T-helper 1 cell treated with Interleukin-12 subunit alpha and Interleukin-12 subunit beta and Interleukin-4 antibody, amounts not matched to agents 30 μg/mL and 1 μg/mL, for 36 hours (primary cell): ENCODE data around the gene PTHLH.

Experiments used
- H3K27ac Mint-ChIP-seq: one replicate; pipeline ENCODE4 v1.8.0; 2021; ENCODE audit warnings: mild to moderate bottlenecking, mixed read lengths
- H3K27me3 Mint-ChIP-seq: one replicate; pipeline ENCODE4 v1.8.0; 2021; ENCODE audit warnings: low read depth, mixed read lengths
- H3K36me3 Mint-ChIP-seq: one replicate; pipeline ENCODE4 v1.8.0; 2021; ENCODE audit warnings: low read depth, mixed read lengths
- H3K4me1 Mint-ChIP-seq: one replicate; pipeline ENCODE4 v1.8.0; 2021; ENCODE audit warnings: low read depth, mixed read lengths
- H3K4me3 Mint-ChIP-seq: one replicate; pipeline ENCODE4 v1.8.0; 2021; ENCODE audit warnings: mild to moderate bottlenecking, moderate library complexity, mixed read lengths
- H3K9me3 Mint-ChIP-seq: one replicate; pipeline ENCODE4 v1.8.0; 2021; ENCODE audit warnings: mixed read lengths

The PTHLH gene

GRCh38 chr12:27987331-27987730, 14.8 kb upstream of the PTHLH start:
- Mint-ChIP-seq H3K4me1 (no peaks in the 10 kb centered on the region), H3K4me3 (no peak overlapping the region)

GRCh38 chr12:27984275-27984674, 11.7 kb upstream of the PTHLH start:
- no peak overlapping the region for H3K27ac Mint-ChIP-seq
- H3K36me3 Mint-ChIP-seq, result no peaks in the 10 kb centered on the region
- H3K4me1 Mint-ChIP-seq, result no peaks in the 10 kb centered on the region
- no peaks in the 10 kb centered on the region for H3K9me3 Mint-ChIP-seq
- no peak overlapping the region for H3K4me3 Mint-ChIP-seq
- peaks cover 25% of the 10 kb centered on the region for H3K27me3 Mint-ChIP-seq

More at GRCh38 chr12:27987331-27987730, 14.8 kb upstream of the PTHLH start:
- Mint-ChIP-seq H3K27ac (no peak overlapping the region), H3K36me3 (no peaks in the 10 kb centered on the region), H3K9me3 (peaks cover 4% of the 10 kb centered on the region), H3K27me3 (peaks cover 7% of the 10 kb centered on the region)

- H3K9me3 Mint-ChIP-seq, result no peaks in the 10 kb centered on the region
- H3K27me3 Mint-ChIP-seq, result peaks cover 38% of the 10 kb centered on the region
- no peaks in the 10 kb centered on the region for H3K4me1 Mint-ChIP-seq
- H3K4me3 Mint-ChIP-seq, result no peak overlapping the region
- H3K27ac Mint-ChIP-seq, result no peak overlapping the region
- H3K36me3 Mint-ChIP-seq, result no peaks in the 10 kb centered on the region
Measured at GRCh38 chr12:27982951-27983350, 10.4 kb upstream of the PTHLH start.

- H3K36me3 Mint-ChIP-seq, result no peaks in the 10 kb centered on the region
- no peaks in the 10 kb centered on the region for H3K4me1 Mint-ChIP-seq
- peaks cover 43% of the 10 kb centered on the region for H3K27me3 Mint-ChIP-seq
- H3K27ac Mint-ChIP-seq, result no peak overlapping the region
- H3K9me3 Mint-ChIP-seq, result no peaks in the 10 kb centered on the region
- no peak overlapping the region for H3K4me3 Mint-ChIP-seq
Measured at GRCh38 chr12:27982385-27982784, 9.9 kb upstream of the PTHLH start.

GRCh38 chr12:27981874-27982273, 9.3 kb upstream of the PTHLH start:
- Mint-ChIP-seq H3K27me3 (peaks cover 49% of the 10 kb centered on the region), H3K4me3 (no peak overlapping the region), H3K27ac (no peak overlapping the region), H3K36me3 (no peaks in the 10 kb centered on the region), H3K9me3 (no peaks in the 10 kb centered on the region), H3K4me1 (no peaks in the 10 kb centered on the region)

- Mint-ChIP-seq H3K27ac (no peak overlapping the region), H3K4me1 (no peaks in the 10 kb centered on the region), H3K4me3 (no peak overlapping the region), H3K9me3 (no peaks in the 10 kb centered on the region), H3K36me3 (no peaks in the 10 kb centered on the region), H3K27me3 (peaks cover 72% of the 10 kb centered on the region)
Measured at GRCh38 chr12:27979145-27979544, 6.6 kb upstream of the PTHLH start.

GRCh38 chr12:27975222-27976136, 2.9 kb upstream of the PTHLH start:
- no peak overlapping the region for H3K27ac Mint-ChIP-seq
- H3K4me3 Mint-ChIP-seq, result no peak overlapping the region
- peaks cover 2% of the 10 kb centered on the region for H3K36me3 Mint-ChIP-seq
- peaks cover 93% of the 10 kb centered on the region for H3K27me3 Mint-ChIP-seq
- H3K4me1 Mint-ChIP-seq, result peaks cover 2% of the 10 kb centered on the region
- H3K9me3 Mint-ChIP-seq, result no peaks in the 10 kb centered on the region

GRCh38 chr12:27974735-27975221, 2.2 kb upstream of the PTHLH start:
- Mint-ChIP-seq H3K4me3 (no peak overlapping the region), H3K27me3 (peaks cover 92% of the 10 kb centered on the region), H3K36me3 (peaks cover 3% of the 10 kb centered on the region), H3K9me3 (no peaks in the 10 kb centered on the region), H3K4me1 (peaks cover 4% of the 10 kb centered on the region), H3K27ac (no peak overlapping the region)

- H3K27me3 Mint-ChIP-seq, result peaks cover 92% of the 10 kb centered on the region
- H3K4me1 Mint-ChIP-seq, result peaks cover 11% of the 10 kb centered on the region
- H3K4me3 Mint-ChIP-seq, result no peak overlapping the region
- no peak overlapping the region for H3K27ac Mint-ChIP-seq
- no peaks in the 10 kb centered on the region for H3K9me3 Mint-ChIP-seq
- peaks cover 4% of the 10 kb centered on the region for H3K36me3 Mint-ChIP-seq
Measured at GRCh38 chr12:27973487-27973890, 956 bp upstream of the PTHLH start.

- H3K27me3 Mint-ChIP-seq, result peaks cover 92% of the 10 kb centered on the region
Measured at GRCh38 chr12:27971606-27972005, 927 bp downstream of the PTHLH start.

GRCh38 chr12:27971121-27971489, 1.4 kb downstream of the PTHLH start:
- H3K36me3 Mint-ChIP-seq, result peaks cover 4% of the 10 kb centered on the region
- no peaks in the 10 kb centered on the region for H3K9me3 Mint-ChIP-seq
- H3K4me1 Mint-ChIP-seq, result peaks cover 11% of the 10 kb centered on the region
- peak overlapping the region; percentile 54 for H3K4me3 Mint-ChIP-seq
- H3K27me3 Mint-ChIP-seq, result peaks cover 92% of the 10 kb centered on the region
- H3K27ac Mint-ChIP-seq, result no peak overlapping the region

More at GRCh38 chr12:27971606-27972005, 927 bp downstream of the PTHLH start:
- H3K36me3 Mint-ChIP-seq, result peaks cover 4% of the 10 kb centered on the region
- H3K9me3 Mint-ChIP-seq, result no peaks in the 10 kb centered on the region
- no peak overlapping the region for H3K4me3 Mint-ChIP-seq
- peaks cover 11% of the 10 kb centered on the region for H3K4me1 Mint-ChIP-seq
- no peak overlapping the region for H3K27ac Mint-ChIP-seq

- no peak overlapping the region for H3K27ac Mint-ChIP-seq
- H3K4me1 Mint-ChIP-seq, result peaks cover 11% of the 10 kb centered on the region
- H3K4me3 Mint-ChIP-seq, result peak overlapping the region; percentile 54
- peaks cover 89% of the 10 kb centered on the region for H3K27me3 Mint-ChIP-seq
- H3K36me3 Mint-ChIP-seq, result peaks cover 4% of the 10 kb centered on the region
- no peaks in the 10 kb centered on the region for H3K9me3 Mint-ChIP-seq
Measured at GRCh38 chr12:27970401-27971120, 2.0 kb downstream of the PTHLH start.

GRCh38 chr12:27969624-27970400, 2.7 kb downstream of the PTHLH start:
- Mint-ChIP-seq H3K9me3 (no peaks in the 10 kb centered on the region), H3K27ac (no peak overlapping the region), H3K36me3 (peaks cover 4% of the 10 kb centered on the region), H3K4me3 (peak overlapping the region; percentile 79), H3K27me3 (peaks cover 89% of the 10 kb centered on the region), H3K4me1 (peaks cover 11% of the 10 kb centered on the region)

GRCh38 chr12:27968972-27969623, 3.4 kb downstream of the PTHLH start:
- H3K9me3 Mint-ChIP-seq, result no peaks in the 10 kb centered on the region
- peaks cover 11% of the 10 kb centered on the region for H3K4me1 Mint-ChIP-seq
- H3K36me3 Mint-ChIP-seq, result peaks cover 4% of the 10 kb centered on the region
- no peak overlapping the region for H3K27ac Mint-ChIP-seq
- peaks cover 90% of the 10 kb centered on the region for H3K27me3 Mint-ChIP-seq
- H3K4me3 Mint-ChIP-seq, result peak overlapping the region; percentile 79
